SK-N-SH (cell line): ENCODE results near the gene NRM. TPM values are rescaled to one million over a fixed set of nuclear protein-coding genes. Genes with fewer than 3 reads are reported as not detected.

Experiments
- CTCF ChIA-PET: fragments of 300-600, 350-600 bp; formaldehyde crosslinking; extraction: SDS; loops from one replicate; lab custom pipeline; 2021; lab: Yijun Ruan, JAX
- POLR2A ChIA-PET: fragments of 350-600 bp; sonication (Branson Sonifier 250); formaldehyde crosslinking; extraction: SDS; loops from one replicate; lab custom pipeline; 2020; ENCODE audit warnings: antibody characterized with exemption, inconsistent platforms; lab: Yijun Ruan, JAX
- DNase-seq: peaks from one replicate; pipeline ENCODE4 v3.0.0; 2012
- H2AFZ ChIP-seq: fragments of 200-600 bp; sonication (generic); 2 replicates; pipeline ENCODE4 v1.8.1; 2016; ENCODE audit warnings: antibody characterized with exemption, mild to moderate bottlenecking, low read depth
- H3F3A ChIP-seq: fragments of 200-600 bp; sonication (generic); replicated peaks from 2 replicates; pipeline ENCODE3; 2016; ENCODE audit warnings: antibody characterized with exemption, mild to moderate bottlenecking; ENCODE audit not compliant: insufficient read depth
- H3K27ac ChIP-seq, 2 experiments: fragments of 200-500 bp in 1 of 2; fragments of 200-600 bp in 1 of 2; sonication (Bioruptor generic) in 1 of 2; sonication (generic), shearing (Covaris generic) in 1 of 2; 2 replicates each; pipeline versions ENCODE4 v1.5.1 to v1.6.1; 2014 to 2016; ENCODE audit warnings: low read depth in 2 of 2, inconsistent platforms in 1 of 2, low read length in 1 of 2, mild to moderate bottlenecking in 1 of 2, mixed read lengths in 1 of 2
- H3K27me3 ChIP-seq: fragments of 200-600 bp; sonication (generic), shearing (Covaris generic); 2 replicates; pipeline ENCODE4 v1.6.1; 2016; ENCODE audit warnings: mixed run types; ENCODE audit not compliant: insufficient read depth
- H3K36me3 ChIP-seq, 2 experiments: fragments of 200-500 bp in 1 of 2; fragments of 200-600 bp in 1 of 2; sonication (Bioruptor generic) in 1 of 2; sonication (generic) in 1 of 2; replicated peaks in 1 of 2; 2 replicates each; pipeline versions ENCODE3 to v1.5.1; 2014 to 2016; ENCODE audit warnings: low read length in 1 of 2, mild to moderate bottlenecking in 1 of 2; ENCODE audit not compliant: insufficient read depth in 2 of 2, control insufficient read depth in 1 of 2
- H3K4me1 ChIP-seq, 2 experiments: fragments of 200-500 bp in 1 of 2; fragments of 200-600 bp in 1 of 2; sonication (Bioruptor generic) in 1 of 2; sonication (generic), shearing (Covaris generic) in 1 of 2; 2 replicates each; pipeline versions ENCODE4 v1.5.1 to v1.6.1; 2014 to 2016; ENCODE audit warnings: low read depth in 1 of 2, low read length in 1 of 2, mixed run types in 1 of 2; ENCODE audit not compliant: insufficient read depth in 2 of 2, control insufficient read depth in 1 of 2
- H3K4me2 ChIP-seq: fragments of 200-600 bp; sonication (generic), shearing (Covaris generic); 2 replicates; pipeline ENCODE4 v1.6.1; 2017; ENCODE audit warnings: mixed run types
- H3K4me3 ChIP-seq, 2 experiments: fragments of 200-500 bp in 1 of 2; fragments of 200-600 bp in 1 of 2; sonication (Bioruptor generic) in 1 of 2; sonication (generic), shearing (Covaris generic) in 1 of 2; 2 replicates each; pipeline versions ENCODE4 v1.5.1 to v1.8.1; 2014 to 2016; ENCODE audit warnings: low read depth in 2 of 2, inconsistent platforms in 1 of 2, low read length in 1 of 2, mild to moderate bottlenecking in 1 of 2, mixed read lengths in 1 of 2, moderate library complexity in 1 of 2
- H3K79me2 ChIP-seq: fragments of 200-600 bp; sonication (generic); 2 replicates; pipeline ENCODE4 v1.8.1; 2017; ENCODE audit warnings: mild to moderate bottlenecking; ENCODE audit not compliant: insufficient read depth
- H3K9ac ChIP-seq: fragments of 200-600 bp; sonication (generic); 2 replicates; pipeline ENCODE4 v1.6.1; 2017; ENCODE audit warnings: mixed run types
- H3K9me2 ChIP-seq: fragments of 200-600 bp; sonication (generic); 2 replicates; pipeline ENCODE4 v1.6.1; 2017; ENCODE audit warnings: mixed run types
- H3K9me3 ChIP-seq: fragments of 200-600 bp; sonication (generic); 2 replicates; pipeline ENCODE4 v1.6.1; 2017; ENCODE audit warnings: mixed run types, mild to moderate bottlenecking, moderate library complexity
- H4K20me1 ChIP-seq: fragments of 200-600 bp; sonication (generic); 2 replicates; pipeline ENCODE4 v1.6.1; 2017; ENCODE audit warnings: mild to moderate bottlenecking, mixed run types; ENCODE audit not compliant: insufficient read depth
- EP300 ChIP-seq, 2 experiments: IDR thresholded peaks; 2 replicates each; pipeline versions ENCODE4 v1.4.0 to v1.6.1; 2012; ENCODE audit warnings: borderline replicate concordance in 1 of 2, low read depth in 1 of 2, low read length in 1 of 2
- EZH2phosphoT487 ChIP-seq: fragments of 200-600 bp; sonication (generic); IDR thresholded peaks from 2 replicates; pipeline ENCODE4 v1.6.1; 2017; ENCODE audit warnings: low read depth, mixed run types, mild to moderate bottlenecking, antibody characterized with exemption, moderate library complexity, borderline replicate concordance
- IRF3 ChIP-seq: fragments of 150-350 bp; IDR thresholded peaks from 2 replicates; pipeline ENCODE4 v1.6.1; 2016; ENCODE audit warnings: mild to moderate bottlenecking, low read depth, low read length
- JUND ChIP-seq: IDR thresholded peaks from 2 replicates; pipeline ENCODE4 v1.4.0; 2012
- NRF1 ChIP-seq: IDR thresholded peaks from 2 replicates; pipeline ENCODE4 v1.6.1; 2012; ENCODE audit warnings: low read depth, mild to moderate bottlenecking, low read length
- PBX3 ChIP-seq: IDR thresholded peaks from 2 replicates; pipeline ENCODE4; 2012
- RCOR1 ChIP-seq: fragments of 150-350 bp; IDR thresholded peaks from 2 replicates; pipeline ENCODE4 v1.6.1; 2017; ENCODE audit warnings: antibody characterized with exemption, low read length
- TCF12 ChIP-seq: IDR thresholded peaks from 2 replicates; pipeline ENCODE4 v1.4.0; 2012
- TEAD4 ChIP-seq: IDR thresholded peaks from 2 replicates; pipeline ENCODE4 v1.4.0; 2012; ENCODE audit warnings: mild to moderate bottlenecking, borderline replicate concordance; ENCODE audit not compliant: insufficient read depth
- USF2 ChIP-seq: fragments of 150-350 bp; IDR thresholded peaks from 2 replicates; pipeline ENCODE4 v1.6.1; 2017; ENCODE audit warnings: antibody characterized with exemption, low read length, low read depth, borderline replicate concordance
- YY1 ChIP-seq: IDR thresholded peaks from 2 replicates; pipeline ENCODE4 v1.4.0; 2012; ENCODE audit warnings: low read depth, mild to moderate bottlenecking
- WGBS: methylation state at CpG from one replicate; pipeline ENCODE4 v1.1.6; 2017; ENCODE audit warnings: low lambda C conversion rate; 5-methylcytosine and 5-hydroxymethylcytosine counted together
- polyA plus RNA-seq, 3 experiments: library from polyadenylated mRNA; depleted of rRNA; stranded (reverse); fragments of >200 nt; gene quantifications; 2 replicates each; pipeline ENCODE4 v1.2.3, GENCODE V29; 2012
- TF ChIP-seq, protein P1 (sequence below): IDR thresholded peaks from 2 replicates; pipeline ENCODE4 v1.4.0; 2012; ENCODE audit warnings: low read depth, borderline replicate concordance

NRM gene
- polyA plus RNA-seq, 1 of the 3 experiments (the other 2 are of a cell fraction): 26.8 TPM

- Histone ChIP-seq H3F3A (peaks cover 17% of the 10 kb centered on the region), H3K27me3 (no peaks in the 10 kb centered on the region), H3K79me2 (peaks cover 32% of the 10 kb centered on the region), H3K36me3 (peaks cover 23 to 33% of the 10 kb centered on the region in 2 experiments), H3K27ac (peak within 1 kb of the TSS; percentile 77 to 94), H3K4me3 (peak within 1 kb of the TSS; percentile 84), H3K9me2 (no peaks in the 10 kb centered on the region), H3K4me2 (peak within 1 kb of the TSS; percentile 97), H3K9me3 (no peaks in the 10 kb centered on the region), H2AFZ (peak within 1 kb of the TSS; percentile 68), H4K20me1 (no peaks in the 10 kb centered on the region), H3K4me1 (peaks cover 0 to 6% of the 10 kb centered on the region in 2 experiments; a peak in 2 of 4 replicates), H3K9ac (peak within 1 kb of the TSS; percentile 84)
- ChIA-PET CTCF (interaction anchor here (0.9 kb wide), 2 partner anchors 26 to 106 kb away, joined by 3 to 4 read pairs; partner anchors contain the start of gene DHX16), POLR2A (interaction anchor here (1.0 kb wide), 1 partner anchor 32 kb away, joined by 7 read pairs; no protein-coding TSS in a partner anchor)
- TF ChIP-seq TEAD4: no peak
- no peak for TF ChIP-seq EP300 (IDR thresholded peaks at IDR 0.05; ENCODE audit: borderline replicate concordance in 1 of 2, low read depth in 1 of 2, low read length in 1 of 2)
- TF ChIP-seq JUND: no peak; the same call in 1 of the 2 replicates
- TF ChIP-seq PBX3: 0 out of 2 replicates have a peak, but pooled peaks have one; percentile 17
- TF ChIP-seq USF2: no peak
- no peak for TF ChIP-seq RCOR1
- no peak for TF ChIP-seq TCF12
- no peak for TF ChIP-seq YY1
- TF ChIP-seq, protein P1, sequence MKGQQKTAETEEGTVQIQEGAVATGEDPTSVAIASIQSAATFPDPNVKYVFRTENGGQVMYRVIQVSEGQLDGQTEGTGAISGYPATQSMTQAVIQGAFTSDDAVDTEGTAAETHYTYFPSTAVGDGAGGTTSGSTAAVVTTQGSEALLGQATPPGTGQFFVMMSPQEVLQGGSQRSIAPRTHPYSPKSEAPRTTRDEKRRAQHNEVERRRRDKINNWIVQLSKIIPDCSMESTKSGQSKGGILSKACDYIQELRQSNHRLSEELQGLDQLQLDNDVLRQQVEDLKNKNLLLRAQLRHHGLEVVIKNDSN: no peak
- peak; percentile 96 for TF ChIP-seq NRF1
- no peak for TF ChIP-seq IRF3
- TF ChIP-seq EZH2phosphoT487: no peak
- peak; percentile 97 for DNase-seq
- WGBS: 13% methylated on average over 34 of the region's 37 CpGs
Measured at GRCh38 chr6:30646450-30647241, 44.1 kb downstream of the NRM start, which contains the start of gene C6orf136. Gene C6orf136, plus strand, starts transcription at chr6:30647133. Its CDS starts 99 bp downstream, at chr6:30647232.
